ENCODE measurements around the gene MFSD11. TPM values are rescaled to one million over a fixed set of nuclear protein-coding genes. Genes with fewer than 3 reads are reported as not detected.
"Not testable (repeated sequence)": the region's sequence is repeated elsewhere in the genome, so short reads cannot be mapped to it uniquely, and the experiment has no call there.

Gene MFSD11
- total and polyA plus RNA-seq, 2 experiments from 2014 or later: 55.6 to 69.2 TPM

GRCh38 chr17:76721463-76721862, 16.5 kb upstream of the MFSD11 start:
- DNase-seq (ENCODE audit: low read depth in 1 of 2, low spot score in 1 of 2): no peak
- no peaks in the 10 kb centered on the region for H3K9me3 ChIP-seq (ENCODE audit: low read depth)
- H3K4me1 ChIP-seq (ENCODE audit: low read depth): peaks cover 11% of the 10 kb centered on the region
- no peak for TF ChIP-seq CTCF (IDR thresholded peaks at IDR 0.05; ENCODE audit: low read depth, low read length)
- H3K4me3 ChIP-seq: no peak overlapping the region
- H3K27me3 ChIP-seq: no peaks in the 10 kb centered on the region
- H3K36me3 ChIP-seq: peaks cover 65% of the 10 kb centered on the region
- no peak overlapping the region for H3K27ac ChIP-seq

GRCh38 chr17:76722279-76722678, 15.6 kb upstream of the MFSD11 start:
- no peak overlapping the region for H3K27ac ChIP-seq
- no peaks in the 10 kb centered on the region for H3K9me3 ChIP-seq (ENCODE audit: low read depth)
- H3K36me3 ChIP-seq: peaks cover 59% of the 10 kb centered on the region
- no peaks in the 10 kb centered on the region for H3K27me3 ChIP-seq
- no peak for DNase-seq (ENCODE audit: low read depth in 1 of 2, low spot score in 1 of 2)
- H3K4me1 ChIP-seq (ENCODE audit: low read depth): peaks cover 11% of the 10 kb centered on the region
- no peak overlapping the region for H3K4me3 ChIP-seq
- TF ChIP-seq CTCF (IDR thresholded peaks at IDR 0.05; ENCODE audit: low read depth, low read length): no peak

- H3K27me3 ChIP-seq; H3K4me3 ChIP-seq; DNase-seq (ENCODE audit: low read depth in 1 of 2, low spot score in 1 of 2); H3K9me3 ChIP-seq (ENCODE audit: low read depth); H3K27ac ChIP-seq: not testable (repeated sequence)
- peaks cover 56% of the 10 kb centered on the region for H3K36me3 ChIP-seq
- H3K4me1 ChIP-seq (ENCODE audit: low read depth): peaks cover 18% of the 10 kb centered on the region
Observed at GRCh38 chr17:76722977-76723376, 14.9 kb upstream of the MFSD11 start.

GRCh38 chr17:76723812-76724211, 14.1 kb upstream of the MFSD11 start:
- no peak overlapping the region for H3K27ac ChIP-seq
- H3K9me3 ChIP-seq (ENCODE audit: low read depth): no peaks in the 10 kb centered on the region
- no peak overlapping the region for H3K4me3 ChIP-seq
- peaks cover 48% of the 10 kb centered on the region for H3K36me3 ChIP-seq
- no peak for DNase-seq (ENCODE audit: low read depth in 1 of 2, low spot score in 1 of 2)
- TF ChIP-seq CTCF (IDR thresholded peaks at IDR 0.05; ENCODE audit: low read depth, low read length): no peak
- H3K4me1 ChIP-seq (ENCODE audit: low read depth): peaks cover 19% of the 10 kb centered on the region
- no peaks in the 10 kb centered on the region for H3K27me3 ChIP-seq

GRCh38 chr17:76725580-76726230, 12.2 kb upstream of the MFSD11 start:
- TF ChIP-seq CTCF (IDR thresholded peaks at IDR 0.05; ENCODE audit: low read depth, low read length): no peak
- H3K36me3 ChIP-seq: peaks cover 29% of the 10 kb centered on the region

GRCh38 chr17:76726231-76726775, 11.6 kb upstream of the MFSD11 start, which contains the start of gene JMJD6:
Gene JMJD6, minus strand, starts transcription at chr17:76726606. Its CDS starts 131 bp downstream, at chr17:76726475.
- peak; percentile 95 to 98 for DNase-seq (ENCODE audit: low read depth in 1 of 2, low spot score in 1 of 2)
- Histone ChIP-seq H3K27ac (peak within 1 kb of the TSS; percentile 92), H3K4me3 (peak within 1 kb of the TSS; percentile 91), H3K27me3 (no peaks in the 10 kb centered on the region), H3K4me1 (ENCODE audit: low read depth) (peaks cover 19% of the 10 kb centered on the region), H3K36me3 (peaks cover 23% of the 10 kb centered on the region), H3K9me3 (ENCODE audit: low read depth) (no peaks in the 10 kb centered on the region)
- TF ChIP-seq CTCF (IDR thresholded peaks at IDR 0.05; ENCODE audit: low read depth, low read length): no peak

More at GRCh38 chr17:76725580-76726230, 12.2 kb upstream of the MFSD11 start:
- Histone ChIP-seq H3K4me1 (ENCODE audit: low read depth) (peaks cover 19% of the 10 kb centered on the region), H3K9me3 (ENCODE audit: low read depth) (no peaks in the 10 kb centered on the region), H3K4me3 (peak overlapping the region; percentile 91), H3K27me3 (no peaks in the 10 kb centered on the region), H3K27ac (peak overlapping the region; percentile 92)
- DNase-seq (ENCODE audit: low read depth in 1 of 2, low spot score in 1 of 2): peak; percentile 60 to 66

All from cardiac muscle cell (in vitro differentiated cells and primary cell).